ENCODE data around the gene SLC39A11.

DNA sequence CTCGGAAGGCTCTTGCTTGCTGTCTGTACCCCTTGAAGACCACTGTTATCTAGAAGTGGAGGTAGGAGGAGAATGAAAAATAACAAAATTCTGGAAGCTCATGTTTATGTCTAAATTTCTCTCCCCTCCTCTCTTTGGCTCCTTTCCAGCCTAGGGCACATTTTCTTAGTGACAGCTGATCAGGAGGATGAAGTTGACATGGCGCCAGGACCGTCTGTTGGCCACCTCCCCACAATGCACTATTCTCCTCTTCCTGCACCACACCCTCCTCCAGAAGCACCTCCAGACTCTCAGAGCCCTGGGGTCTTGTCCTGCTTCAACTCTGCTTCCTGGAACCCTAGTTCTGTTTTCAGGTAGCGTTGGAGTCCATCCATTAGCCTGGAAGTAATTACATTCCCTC, 46.8 kb upstream of the SLC39A11 start:
- TF ChIP-seq HNRNPLL (IDR thresholded peaks at IDR 0.05; ENCODE audit: low read depth, low read length, poor library complexity, severe bottlenecking) (no peak), ZNF501 (CRISPR knock-in tag; IDR thresholded peaks at IDR 0.05) (no peak), TAF15 (IDR thresholded peaks at IDR 0.05; ENCODE audit: low read depth, low read length, poor library complexity, severe bottlenecking) (no peak), JUND (CRISPR knock-in tag; IDR thresholded peaks at IDR 0.05) (no peak), EP300 (IDR thresholded peaks at IDR 0.05; ENCODE audit: low read depth in 2 of 2, low read length in 2 of 2) (no peak), EP300 (CRISPR knock-in tag; IDR thresholded peaks at IDR 0.05; ENCODE audit: borderline replicate concordance) (no peak), ATM (IDR thresholded peaks at IDR 0.05; ENCODE audit: borderline replicate concordance) (no peak), KLF6 (CRISPR knock-in tag; IDR thresholded peaks at IDR 0.05) (no peak), FOSL2 (CRISPR knock-in tag; IDR thresholded peaks at IDR 0.05) (no peak), ZNF607 (CRISPR knock-in tag; IDR thresholded peaks at IDR 0.05; ENCODE audit: borderline replicate concordance) (no peak), FOXA3 (CRISPR knock-in tag; IDR thresholded peaks at IDR 0.05) (no peak)
- TF ChIP-seq, protein P1, sequence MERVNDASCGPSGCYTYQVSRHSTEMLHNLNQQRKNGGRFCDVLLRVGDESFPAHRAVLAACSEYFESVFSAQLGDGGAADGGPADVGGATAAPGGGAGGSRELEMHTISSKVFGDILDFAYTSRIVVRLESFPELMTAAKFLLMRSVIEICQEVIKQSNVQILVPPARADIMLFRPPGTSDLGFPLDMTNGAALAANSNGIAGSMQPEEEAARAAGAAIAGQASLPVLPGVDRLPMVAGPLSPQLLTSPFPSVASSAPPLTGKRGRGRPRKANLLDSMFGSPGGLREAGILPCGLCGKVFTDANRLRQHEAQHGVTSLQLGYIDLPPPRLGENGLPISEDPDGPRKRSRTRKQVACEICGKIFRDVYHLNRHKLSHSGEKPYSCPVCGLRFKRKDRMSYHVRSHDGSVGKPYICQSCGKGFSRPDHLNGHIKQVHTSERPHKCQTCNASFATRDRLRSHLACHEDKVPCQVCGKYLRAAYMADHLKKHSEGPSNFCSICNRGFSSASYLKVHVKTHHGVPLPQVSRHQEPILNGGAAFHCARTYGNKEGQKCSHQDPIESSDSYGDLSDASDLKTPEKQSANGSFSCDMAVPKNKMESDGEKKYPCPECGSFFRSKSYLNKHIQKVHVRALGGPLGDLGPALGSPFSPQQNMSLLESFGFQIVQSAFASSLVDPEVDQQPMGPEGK (CRISPR knock-in tag; IDR thresholded peaks at IDR 0.05), result no peak
- TF ChIP-seq, protein P2, sequence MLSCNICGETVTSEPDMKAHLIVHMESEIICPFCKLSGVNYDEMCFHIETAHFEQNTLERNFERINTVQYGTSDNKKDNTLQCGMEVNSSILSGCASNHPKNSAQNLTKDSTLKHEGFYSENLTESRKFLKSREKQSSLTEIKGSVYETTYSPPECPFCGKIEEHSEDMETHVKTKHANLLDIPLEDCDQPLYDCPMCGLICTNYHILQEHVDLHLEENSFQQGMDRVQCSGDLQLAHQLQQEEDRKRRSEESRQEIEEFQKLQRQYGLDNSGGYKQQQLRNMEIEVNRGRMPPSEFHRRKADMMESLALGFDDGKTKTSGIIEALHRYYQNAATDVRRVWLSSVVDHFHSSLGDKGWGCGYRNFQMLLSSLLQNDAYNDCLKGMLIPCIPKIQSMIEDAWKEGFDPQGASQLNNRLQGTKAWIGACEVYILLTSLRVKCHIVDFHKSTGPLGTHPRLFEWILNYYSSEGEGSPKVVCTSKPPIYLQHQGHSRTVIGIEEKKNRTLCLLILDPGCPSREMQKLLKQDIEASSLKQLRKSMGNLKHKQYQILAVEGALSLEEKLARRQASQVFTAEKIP (CRISPR knock-in tag; IDR thresholded peaks at IDR 0.05; ENCODE audit: borderline replicate concordance), result no peak

Data from HepG2 (cell line).